ENCODE data around the gene EBI3. TPM values are rescaled to one million over a fixed set of nuclear protein-coding genes. Genes with fewer than 3 reads are reported as not detected.

EBI3 gene
- total RNA-seq, 1 experiment from 2014 or later, result 1.5 TPM

GRCh38 chr19:4197228-4197624 is 32.1 kb upstream of the EBI3 start:
- H3K4me3 ChIP-seq (ENCODE audit: low read depth, low read length, poor library complexity, severe bottlenecking), result no peak overlapping the region
- H3K36me3 ChIP-seq (ENCODE audit: insufficient read depth, low read length, poor library complexity, severe bottlenecking), result no peaks in the 10 kb centered on the region
- intact Hi-C loops (cut with micrococcal nuclease; ENCODE audit: unreplicated experiment), result no loop called here
- peaks cover 6% of the 10 kb centered on the region for H3K27me3 ChIP-seq (replicated peaks; ENCODE audit: insufficient read depth, low read depth, low read length, poor library complexity)
- no peaks in the 10 kb centered on the region for H3K9me3 ChIP-seq (ENCODE audit: low read depth, low read length, poor library complexity, severe bottlenecking)
- BruUV-seq (replicated peaks), result no TSS peak
- CTCF ChIA-PET, result no interaction called here
- no peak for DNase-seq (ENCODE audit: low spot score)
- H3K4me1 ChIP-seq (ENCODE audit: insufficient read depth, low read length, poor library complexity, severe bottlenecking), result no peaks in the 10 kb centered on the region
- POLR2A ChIA-PET (ENCODE audit: low non-redundant PET), result no interaction called here
- H3K27ac ChIP-seq (ENCODE audit: low read depth, low read length, poor library complexity, severe bottlenecking), result no peak overlapping the region
- TF ChIP-seq CTCF (conservative IDR thresholded peaks at IDR 0.05; ENCODE audit: low read depth, low read length), result no peak

GRCh38 chr19:4197625-4198466 is 31.5 kb upstream of the EBI3 start:
- H3K4me1 ChIP-seq (ENCODE audit: insufficient read depth, low read length, poor library complexity, severe bottlenecking), result no peaks in the 10 kb centered on the region
- ChIA-PET POLR2A (ENCODE audit: low non-redundant PET) (no interaction called here), CTCF (no interaction called here)
- no peak overlapping the region for H3K27ac ChIP-seq (ENCODE audit: low read depth, low read length, poor library complexity, severe bottlenecking)
- no peak for TF ChIP-seq EZH2 (IDR thresholded peaks at IDR 0.05; ENCODE audit: borderline replicate concordance, low read depth, low read length, poor library complexity, severe bottlenecking)
- no peak for TF ChIP-seq CTCF (conservative IDR thresholded peaks at IDR 0.05; ENCODE audit: low read depth, low read length)
- intact Hi-C loops (cut with micrococcal nuclease; ENCODE audit: unreplicated experiment), result no loop called here
- H3K9me3 ChIP-seq (ENCODE audit: low read depth, low read length, poor library complexity, severe bottlenecking), result no peaks in the 10 kb centered on the region
- no TSS peak for BruUV-seq (replicated peaks)
- peaks cover 6% of the 10 kb centered on the region for H3K27me3 ChIP-seq (replicated peaks; ENCODE audit: insufficient read depth, low read depth, low read length, poor library complexity)
- DNase-seq (ENCODE audit: low spot score), result no peak
- no peaks in the 10 kb centered on the region for H3K36me3 ChIP-seq (ENCODE audit: insufficient read depth, low read length, poor library complexity, severe bottlenecking)
- peak overlapping the region; percentile 43 for H3K4me3 ChIP-seq (ENCODE audit: low read depth, low read length, poor library complexity, severe bottlenecking)

- no TSS peak for BruUV-seq (replicated peaks)
These were observed 30.7 kb upstream of the EBI3 start for GRCh38 chr19:4198467-4199126.

More at GRCh38 chr19:4198467-4199126, 30.7 kb upstream of the EBI3 start:
- Histone ChIP-seq H3K4me1 (ENCODE audit: insufficient read depth, low read length, poor library complexity, severe bottlenecking) (no peaks in the 10 kb centered on the region), H3K9me3 (ENCODE audit: low read depth, low read length, poor library complexity, severe bottlenecking) (no peaks in the 10 kb centered on the region), H3K27me3 (replicated peaks; ENCODE audit: insufficient read depth, low read depth, low read length, poor library complexity) (peaks cover 6% of the 10 kb centered on the region), H3K36me3 (ENCODE audit: insufficient read depth, low read length, poor library complexity, severe bottlenecking) (no peaks in the 10 kb centered on the region), H3K27ac (ENCODE audit: low read depth, low read length, poor library complexity, severe bottlenecking) (no peak overlapping the region), H3K4me3 (ENCODE audit: low read depth, low read length, poor library complexity, severe bottlenecking) (peak overlapping the region; percentile 43)
- DNase-seq (ENCODE audit: low spot score), result no peak
- ChIA-PET CTCF (no interaction called here), POLR2A (ENCODE audit: low non-redundant PET) (no interaction called here)
- TF ChIP-seq CTCF (conservative IDR thresholded peaks at IDR 0.05; ENCODE audit: low read depth, low read length) (no peak), EZH2 (IDR thresholded peaks at IDR 0.05; ENCODE audit: borderline replicate concordance, low read depth, low read length, poor library complexity, severe bottlenecking) (no peak)
- intact Hi-C loops (cut with micrococcal nuclease; ENCODE audit: unreplicated experiment), result no loop called here
